ENCODE measurements around the gene FUNDC2. TPM values are rescaled to one million over a fixed set of nuclear protein-coding genes. Genes with fewer than 3 reads are reported as not detected.
A peak's percentile ranks its signal among the peaks of the same experiment; 100 is the strongest.

The FUNDC2 gene, protein sequence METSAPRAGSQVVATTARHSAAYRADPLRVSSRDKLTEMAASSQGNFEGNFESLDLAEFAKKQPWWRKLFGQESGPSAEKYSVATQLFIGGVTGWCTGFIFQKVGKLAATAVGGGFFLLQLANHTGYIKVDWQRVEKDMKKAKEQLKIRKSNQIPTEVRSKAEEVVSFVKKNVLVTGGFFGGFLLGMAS
- 39.3 TPM for polyA plus RNA-seq (2013, experiment 1 of 2)
- 39.5 TPM for polyA plus RNA-seq (2013, experiment 2 of 2)

- H3K14ac ChIP-seq (ENCODE audit: low read length in 2 of 2) = peak within 1 kb of the TSS in 1 of 2 experiments; percentile 48
- no peaks in the 10 kb centered on the region for H3K36me3 ChIP-seq (ENCODE audit: control insufficient read depth in 1 of 2, insufficient read depth in 2 of 2, low read depth in 1 of 2, low read length in 2 of 2)
- WGBS = under 1% methylated on average over 44 of the region's 82 CpGs
- H3K27ac ChIP-seq (ENCODE audit: low read length, poor library complexity, severe bottlenecking) = peak within 1 kb of the TSS; percentile 84
- no peak within 1 kb of the TSS for H2BK12ac ChIP-seq (ENCODE audit: low read length in 2 of 2)
- peak within 1 kb of the TSS; percentile 75 for H3K4ac ChIP-seq (ENCODE audit: low read depth in 1 of 2, low read length in 2 of 2)
- H4K91ac ChIP-seq (ENCODE audit: low read length) = peak within 1 kb of the TSS; percentile 80
- peak within 1 kb of the TSS; percentile 94 for H3K9ac ChIP-seq (ENCODE audit: low read length)
- H3K4me1 ChIP-seq (ENCODE audit: control insufficient read depth, insufficient read depth, low read depth, low read length) = no peaks in the 10 kb centered on the region
- peak within 1 kb of the TSS; percentile 47 for H3K4me2 ChIP-seq (ENCODE audit: low read length, poor library complexity, severe bottlenecking)
- peak within 1 kb of the TSS; percentile 52 to 54 for H3K18ac ChIP-seq (ENCODE audit: low read depth in 1 of 2, low read length in 2 of 2)
- H2BK15ac ChIP-seq (ENCODE audit: low read depth, poor library complexity, severe bottlenecking) = no peak within 1 kb of the TSS
- H4K8ac ChIP-seq (ENCODE audit: low read length) = peak within 1 kb of the TSS; percentile 88
- DNase-seq = peak; percentile 95
- no peak within 1 kb of the TSS for H2AK5ac ChIP-seq (ENCODE audit: low read length, severe bottlenecking)
- H2BK5ac ChIP-seq (ENCODE audit: low read depth, low read length, poor library complexity, severe bottlenecking) = peak within 1 kb of the TSS; percentile 66
- no peak within 1 kb of the TSS for H2AFZ ChIP-seq (ENCODE audit: low read depth, low read length)
- peak within 1 kb of the TSS; percentile 72 to 80 for H3K4me3 ChIP-seq (ENCODE audit: insufficient read depth in 1 of 2, low read depth in 1 of 2, low read length in 2 of 2)
- no peak within 1 kb of the TSS for H3K23ac ChIP-seq (ENCODE audit: low read length in 2 of 2)
- no peaks in the 10 kb centered on the region for H3K79me1 ChIP-seq (replicated peaks; ENCODE audit: low read length, poor library complexity, severe bottlenecking)
- H3K9me3 ChIP-seq (ENCODE audit: control insufficient read depth, low read length) = no peaks in the 10 kb centered on the region
- peak within 1 kb of the TSS; percentile 89 for H2BK120ac ChIP-seq (ENCODE audit: low read depth, low read length)
- H3K27me3 ChIP-seq (ENCODE audit: control insufficient read depth in 1 of 2, insufficient read depth in 1 of 2, low read length in 2 of 2) = no peaks in the 10 kb centered on the region
Observed at GRCh38 chrX:155026727-155027508, at the start of gene FUNDC2. Gene FUNDC2 (plus strand): TSS chrX:155026844. CDS start chrX:155026939, 95 bp downstream.

DNA sequence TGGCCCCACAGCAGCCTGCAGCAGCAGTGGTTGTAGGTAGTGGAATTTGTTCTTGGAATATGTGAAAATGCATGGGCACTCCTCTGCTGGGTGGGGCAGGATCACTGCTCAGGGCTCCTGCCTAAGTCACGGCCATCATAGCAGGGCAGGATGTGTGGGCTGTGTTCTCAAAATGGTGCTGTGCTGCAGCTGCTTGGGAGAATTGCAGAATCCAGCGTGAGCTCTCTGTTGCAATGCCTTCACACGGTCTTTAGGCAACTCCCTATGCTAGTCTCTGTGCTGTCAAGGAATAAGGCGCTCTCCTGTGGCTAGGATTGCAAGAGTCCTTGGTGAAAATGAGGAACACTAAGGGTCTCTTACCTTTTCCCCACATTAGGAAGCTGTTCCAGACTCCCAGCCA is 47.0 kb upstream of the FUNDC2 start:
- H3K4me1 ChIP-seq (ENCODE audit: control insufficient read depth, insufficient read depth, low read depth, low read length) = no peaks in the 10 kb centered on the region
- H3K27me3 ChIP-seq (ENCODE audit: control insufficient read depth in 1 of 2, insufficient read depth in 1 of 2, low read length in 2 of 2) = no peaks in the 10 kb centered on the region
- no peak overlapping the region for H4K8ac ChIP-seq (ENCODE audit: low read length)
- H3K27ac ChIP-seq (ENCODE audit: low read length, poor library complexity, severe bottlenecking) = no peak overlapping the region
- no peak overlapping the region for H3K4ac ChIP-seq (ENCODE audit: low read depth in 1 of 2, low read length in 2 of 2)
- H2AFZ ChIP-seq (ENCODE audit: low read depth, low read length) = peak overlapping the region; percentile 81
- no peak for DNase-seq
- WGBS = 72% methylated on average over 4 of the region's 4 CpGs
- no peak overlapping the region for H3K14ac ChIP-seq (ENCODE audit: low read length in 2 of 2)
- H2BK120ac ChIP-seq (ENCODE audit: low read depth, low read length) = no peak overlapping the region
- H3K4me2 ChIP-seq (ENCODE audit: low read length, poor library complexity, severe bottlenecking) = no peak overlapping the region
- no peak overlapping the region for H3K23ac ChIP-seq (ENCODE audit: low read length in 2 of 2)
- no peak overlapping the region for H2BK15ac ChIP-seq (ENCODE audit: low read depth, poor library complexity, severe bottlenecking)
- no peaks in the 10 kb centered on the region for H3K9me3 ChIP-seq (ENCODE audit: control insufficient read depth, low read length)
- no peak overlapping the region for H2BK12ac ChIP-seq (ENCODE audit: low read length in 2 of 2)
- H3K36me3 ChIP-seq (ENCODE audit: control insufficient read depth in 1 of 2, insufficient read depth in 2 of 2, low read depth in 1 of 2, low read length in 2 of 2) = no peaks in the 10 kb centered on the region
- H3K9ac ChIP-seq (ENCODE audit: low read length) = no peak overlapping the region
- no peak overlapping the region for H2AK5ac ChIP-seq (ENCODE audit: low read length, severe bottlenecking)
- no peak overlapping the region for H3K18ac ChIP-seq (ENCODE audit: low read depth in 1 of 2, low read length in 2 of 2)
- H3K4me3 ChIP-seq (ENCODE audit: insufficient read depth in 1 of 2, low read depth in 1 of 2, low read length in 2 of 2) = no peak overlapping the region
- H4K91ac ChIP-seq (ENCODE audit: low read length) = no peak overlapping the region
- no peak overlapping the region for H2BK5ac ChIP-seq (ENCODE audit: low read depth, low read length, poor library complexity, severe bottlenecking)
- no peaks in the 10 kb centered on the region for H3K79me1 ChIP-seq (replicated peaks; ENCODE audit: low read length, poor library complexity, severe bottlenecking)

DNA sequence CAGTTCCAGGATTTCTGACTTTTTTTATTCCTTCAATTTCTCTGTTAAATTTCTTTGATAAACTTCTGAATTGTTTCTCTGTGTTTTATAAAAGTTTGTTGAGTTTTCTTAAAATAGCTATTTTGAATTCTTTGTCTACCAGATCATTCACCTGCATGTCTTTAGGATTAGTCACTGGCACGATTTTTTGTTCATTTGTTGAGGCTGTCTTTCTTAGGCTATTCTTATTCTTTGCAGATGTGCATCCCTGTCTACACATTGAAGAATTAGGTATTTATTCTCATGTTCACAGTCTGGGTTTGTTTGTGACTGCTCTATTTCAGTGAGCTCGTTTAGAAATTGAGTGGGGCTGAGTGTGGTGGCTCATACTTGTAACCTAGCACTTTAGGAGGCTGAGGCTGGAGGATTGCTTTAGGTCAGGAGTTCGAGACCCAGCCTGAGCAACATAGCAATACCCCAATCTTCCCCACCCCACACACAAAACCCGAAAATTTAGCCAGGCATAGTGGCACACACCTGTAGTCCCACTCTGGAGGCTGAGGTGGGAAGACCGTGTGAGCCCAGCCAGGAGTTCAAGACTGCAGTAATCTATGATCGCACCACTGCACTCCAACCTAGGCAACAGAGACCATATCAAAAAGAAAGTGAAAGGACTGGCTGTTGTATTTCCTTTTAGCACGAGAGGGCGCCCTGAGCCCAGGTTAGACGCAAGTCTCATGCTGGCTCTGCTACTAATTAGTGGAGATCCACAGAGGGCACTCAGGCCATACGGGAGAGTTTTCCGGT is 46.1 kb upstream of the FUNDC2 start:
- no peaks in the 10 kb centered on the region for H3K27me3 ChIP-seq (ENCODE audit: control insufficient read depth in 1 of 2, insufficient read depth in 1 of 2, low read length in 2 of 2)
- H4K8ac ChIP-seq (ENCODE audit: low read length) = peak overlapping the region; percentile 96
- no peak overlapping the region for H2BK120ac ChIP-seq (ENCODE audit: low read depth, low read length)
- peak; percentile 68 for DNase-seq
- no peak overlapping the region for H3K23ac ChIP-seq (ENCODE audit: low read length in 2 of 2)
- H3K79me1 ChIP-seq (replicated peaks; ENCODE audit: low read length, poor library complexity, severe bottlenecking) = no peaks in the 10 kb centered on the region
- no peaks in the 10 kb centered on the region for H3K4me1 ChIP-seq (ENCODE audit: control insufficient read depth, insufficient read depth, low read depth, low read length)
- peak overlapping the region in 1 of 2 experiments; percentile 43 for H3K18ac ChIP-seq (ENCODE audit: low read depth in 1 of 2, low read length in 2 of 2)
- WGBS = 6% methylated on average over 8 of the region's 11 CpGs
- H3K27ac ChIP-seq (ENCODE audit: low read length, poor library complexity, severe bottlenecking) = no peak overlapping the region
- H3K9ac ChIP-seq (ENCODE audit: low read length) = peak overlapping the region; percentile 83
- H3K36me3 ChIP-seq (ENCODE audit: control insufficient read depth in 1 of 2, insufficient read depth in 2 of 2, low read depth in 1 of 2, low read length in 2 of 2) = no peaks in the 10 kb centered on the region
- no peak overlapping the region for H4K91ac ChIP-seq (ENCODE audit: low read length)
- no peak overlapping the region for H2BK5ac ChIP-seq (ENCODE audit: low read depth, low read length, poor library complexity, severe bottlenecking)
- peak overlapping the region; percentile 61 for H2AFZ ChIP-seq (ENCODE audit: low read depth, low read length)
- peak overlapping the region; percentile 47 for H3K4me2 ChIP-seq (ENCODE audit: low read length, poor library complexity, severe bottlenecking)
- H3K4ac ChIP-seq (ENCODE audit: low read depth in 1 of 2, low read length in 2 of 2) = peak overlapping the region in 1 of 2 experiments; percentile 37
- no peak overlapping the region for H2BK15ac ChIP-seq (ENCODE audit: low read depth, poor library complexity, severe bottlenecking)
- no peaks in the 10 kb centered on the region for H3K9me3 ChIP-seq (ENCODE audit: control insufficient read depth, low read length)
- peak overlapping the region in 1 of 2 experiments; percentile 79 for H3K4me3 ChIP-seq (ENCODE audit: insufficient read depth in 1 of 2, low read depth in 1 of 2, low read length in 2 of 2)
- H2BK12ac ChIP-seq (ENCODE audit: low read length in 2 of 2) = no peak overlapping the region
- H2AK5ac ChIP-seq (ENCODE audit: low read length, severe bottlenecking) = no peak overlapping the region
- H3K14ac ChIP-seq (ENCODE audit: low read length in 2 of 2) = no peak overlapping the region

DNA sequence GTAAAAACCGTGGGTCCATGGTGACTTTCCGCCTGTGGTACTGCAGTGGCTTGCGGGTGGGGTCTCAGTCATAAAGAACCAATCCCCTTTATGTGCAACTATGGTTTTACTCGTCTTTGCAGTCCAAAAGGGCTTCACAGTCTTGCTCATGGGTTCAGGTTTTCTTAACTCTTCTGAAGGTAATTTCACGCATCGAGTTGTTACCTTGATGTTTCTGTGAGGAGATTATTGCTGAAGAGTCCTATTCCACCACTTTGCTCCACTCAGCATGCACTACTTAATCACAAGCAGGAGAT is 45.6 kb upstream of the FUNDC2 start:
- Histone ChIP-seq H3K23ac (ENCODE audit: low read length in 2 of 2) (no peak overlapping the region), H3K27ac (ENCODE audit: low read length, poor library complexity, severe bottlenecking) (no peak overlapping the region), H3K4me2 (ENCODE audit: low read length, poor library complexity, severe bottlenecking) (no peak overlapping the region), H3K36me3 (ENCODE audit: control insufficient read depth in 1 of 2, insufficient read depth in 2 of 2, low read depth in 1 of 2, low read length in 2 of 2) (no peaks in the 10 kb centered on the region), H3K4me1 (ENCODE audit: control insufficient read depth, insufficient read depth, low read depth, low read length) (no peaks in the 10 kb centered on the region), H3K27me3 (ENCODE audit: control insufficient read depth in 1 of 2, insufficient read depth in 1 of 2, low read length in 2 of 2) (no peaks in the 10 kb centered on the region), H4K8ac (ENCODE audit: low read length) (peak overlapping the region; percentile 90), H2BK5ac (ENCODE audit: low read depth, low read length, poor library complexity, severe bottlenecking) (no peak overlapping the region), H4K91ac (ENCODE audit: low read length) (no peak overlapping the region), H2AFZ (ENCODE audit: low read depth, low read length) (no peak overlapping the region), H2BK15ac (ENCODE audit: low read depth, poor library complexity, severe bottlenecking) (no peak overlapping the region), H2BK120ac (ENCODE audit: low read depth, low read length) (no peak overlapping the region), H3K4me3 (ENCODE audit: insufficient read depth in 1 of 2, low read depth in 1 of 2, low read length in 2 of 2) (no peak overlapping the region), H3K79me1 (replicated peaks; ENCODE audit: low read length, poor library complexity, severe bottlenecking) (no peaks in the 10 kb centered on the region), H3K4ac (ENCODE audit: low read depth in 1 of 2, low read length in 2 of 2) (no peak overlapping the region), H3K9me3 (ENCODE audit: control insufficient read depth, low read length) (no peaks in the 10 kb centered on the region), H2AK5ac (ENCODE audit: low read length, severe bottlenecking) (no peak overlapping the region), H3K14ac (ENCODE audit: low read length in 2 of 2) (no peak overlapping the region), H2BK12ac (ENCODE audit: low read length in 2 of 2) (no peak overlapping the region), H3K9ac (ENCODE audit: low read length) (peak overlapping the region; percentile 83), H3K18ac (ENCODE audit: low read depth in 1 of 2, low read length in 2 of 2) (no peak overlapping the region)
- DNase-seq = no peak
- WGBS = 0% methylated on average over 2 of the region's 6 CpGs
